Esophagus (tissue), 2 donors: ENCODE measurements around the gene ANO9. TPM values are rescaled to one million over a fixed set of nuclear protein-coding genes. Genes with fewer than 3 reads are reported as not detected.

Source experiments
- H3K27ac ChIP-seq, 2 donors: one replicate each; pipeline ENCODE4 v1.5.1; 2013; ENCODE audit warnings: low read depth in 2 of 2, mild to moderate bottlenecking in 2 of 2, inconsistent platforms in 1 of 2, low read length in 1 of 2, moderate library complexity in 1 of 2
- H3K27me3 ChIP-seq, 2 donors: one replicate each; pipeline ENCODE4 v1.6.1; 2013; ENCODE audit warnings: low read length in 2 of 2, control low read depth in 1 of 2, mild to moderate bottlenecking in 1 of 2; ENCODE audit not compliant: insufficient read depth in 2 of 2, control insufficient read depth in 1 of 2
- H3K36me3 ChIP-seq, 2 donors: one replicate each; pipeline ENCODE4 v1.6.1; 2013; ENCODE audit warnings: low read length in 1 of 2; ENCODE audit not compliant: control insufficient read depth in 2 of 2, insufficient read depth in 2 of 2
- H3K4me1 ChIP-seq, 2 donors: one replicate each; pipeline ENCODE4 v1.6.1; 2013; ENCODE audit warnings: low read length in 1 of 2; ENCODE audit not compliant: control insufficient read depth in 2 of 2, insufficient read depth in 2 of 2
- H3K4me3 ChIP-seq, 2 donors: one replicate each; pipeline ENCODE4 v1.5.1; 2013; ENCODE audit warnings: low read length in 2 of 2, mild to moderate bottlenecking in 2 of 2, low read depth in 1 of 2, moderate library complexity in 1 of 2
- H3K9me3 ChIP-seq, 2 donors: one replicate each; pipeline ENCODE4 v1.6.1; 2013; ENCODE audit warnings: mild to moderate bottlenecking in 2 of 2, low read depth in 1 of 2, low read length in 1 of 2, moderate library complexity in 1 of 2; ENCODE audit not compliant: control insufficient read depth in 2 of 2, insufficient read depth in 1 of 2
- WGBS, 2 donors: extraction: QIAGEN DNeasy Blood & Tissue Kit; methylation state at CpG; one replicate each; pipeline ENCODE4 v1.1.7; 2013; 5-methylcytosine and 5-hydroxymethylcytosine counted together
- polyA plus RNA-seq, 2 donors: library from polyadenylated mRNA; stranded (reverse); fragments of 200-250 nt; gene quantifications; one replicate each; pipeline ENCODE4 v1.2.3, GENCODE V29; 2013
- donor health status: healthy with polysubstance abuse.
- donor health status: Bipolar disorder and iron deficiency.

Gene ANO9
- 10 to 100 TPM; 18.1 to 40.4 TPM for polyA plus RNA-seq

GRCh38 chr11:441418-442274 lies at the start of gene ANO9:
TSS of gene ANO9 (minus strand) at chr11:442011. CDS start at chr11:441926, 85 bp downstream.
- Histone ChIP-seq H3K4me3 (peak within 1 kb of the TSS; percentile 34 to 50), H3K27me3 (no peaks in the 10 kb centered on the region), H3K36me3 (no peaks in the 10 kb centered on the region), H3K4me1 (peaks cover 0 to 19% of the 10 kb centered on the region in 2 donors), H3K27ac (no peak within 1 kb of the TSS), H3K9me3 (no peaks in the 10 kb centered on the region)
- WGBS, 2 donors = 10 to 12% methylated on average over 35 of the region's 35 CpGs

- Histone ChIP-seq H3K36me3 (peaks cover 4 to 48% of the 10 kb centered on the region in 2 donors), H3K4me3 (no peak overlapping the region), H3K27ac (no peak overlapping the region), H3K9me3 (no peaks in the 10 kb centered on the region), H3K4me1 (peaks cover 0 to 9% of the 10 kb centered on the region in 2 donors), H3K27me3 (no peaks in the 10 kb centered on the region)
- 83 to 89% methylated on average over 7 of the region's 7 CpGs for WGBS, 2 donors
These were observed 49.5 kb upstream of the ANO9 start for GRCh38 chr11:491358-491757.

DNA sequence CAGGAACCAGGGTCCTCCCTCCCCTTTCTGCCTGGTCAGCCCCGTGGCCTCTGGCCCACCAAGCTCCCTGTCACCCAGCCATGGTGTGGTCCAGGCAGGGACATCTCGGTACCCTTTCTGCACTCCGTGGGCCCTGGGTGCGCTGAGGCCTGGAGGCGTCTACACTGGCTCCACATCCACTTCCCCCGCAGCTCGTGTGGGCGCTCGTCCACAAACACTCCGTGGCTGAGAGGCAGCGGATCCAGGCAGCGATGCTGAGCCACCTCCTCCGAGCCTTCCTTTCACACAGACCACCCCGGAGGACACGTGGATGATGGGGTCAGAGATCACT lies 49.1 kb upstream of the ANO9 start:
- H3K4me3 ChIP-seq = no peak overlapping the region
- no peak overlapping the region for H3K27ac ChIP-seq
- H3K4me1 ChIP-seq = peaks cover 0 to 9% of the 10 kb centered on the region in 2 donors
- H3K9me3 ChIP-seq = no peaks in the 10 kb centered on the region
- no peaks in the 10 kb centered on the region for H3K27me3 ChIP-seq
- H3K36me3 ChIP-seq = peaks cover 4 to 48% of the 10 kb centered on the region in 2 donors
- WGBS, 2 donors = 87 to 94% methylated on average over 15 of the region's 15 CpGs

DNA sequence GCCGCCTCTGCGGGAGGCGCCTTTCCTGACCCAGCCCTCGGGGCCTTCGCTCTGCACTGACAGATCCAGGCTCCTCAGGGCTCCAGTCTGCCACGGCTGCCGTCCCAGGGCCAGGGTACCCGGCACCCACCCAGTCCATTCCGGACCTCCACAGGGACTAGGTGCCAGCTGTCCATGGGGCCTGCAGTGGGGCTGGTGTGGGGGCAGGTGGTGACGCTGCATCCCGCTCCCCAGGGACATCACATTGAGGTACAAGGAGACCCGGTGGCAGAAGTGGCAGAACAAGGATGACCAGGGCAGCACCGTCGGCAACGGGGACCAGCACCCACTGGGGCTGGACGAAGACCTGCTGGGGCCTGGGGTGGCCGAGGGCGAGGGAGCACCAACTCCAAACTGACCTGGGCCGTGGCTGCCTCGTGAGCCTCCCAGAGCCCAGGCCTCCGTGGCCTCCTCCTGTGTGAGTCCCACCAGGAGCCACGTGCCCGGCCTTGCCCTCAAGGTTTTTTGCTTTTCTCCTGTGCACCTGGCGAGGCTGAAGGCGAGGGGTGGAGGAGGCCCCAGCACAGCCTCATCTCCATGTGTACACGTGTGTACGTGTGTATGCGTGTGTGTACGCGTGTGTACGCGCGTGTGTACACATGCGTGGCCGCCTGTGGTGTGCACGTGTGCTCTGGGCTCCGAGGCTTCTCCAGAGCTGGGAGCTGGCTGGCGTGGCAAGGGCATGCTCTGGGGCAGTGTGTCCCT lies 48.5 kb upstream of the ANO9 start:
- peaks cover 0 to 9% of the 10 kb centered on the region in 2 donors for H3K4me1 ChIP-seq
- 91 to 92% methylated on average over 38 of the region's 38 CpGs for WGBS, 2 donors
- H3K4me3 ChIP-seq = no peak overlapping the region
- peaks cover 4 to 45% of the 10 kb centered on the region in 2 donors for H3K36me3 ChIP-seq
- H3K27me3 ChIP-seq = no peaks in the 10 kb centered on the region
- H3K27ac ChIP-seq = no peak overlapping the region
- no peaks in the 10 kb centered on the region for H3K9me3 ChIP-seq

DNA sequence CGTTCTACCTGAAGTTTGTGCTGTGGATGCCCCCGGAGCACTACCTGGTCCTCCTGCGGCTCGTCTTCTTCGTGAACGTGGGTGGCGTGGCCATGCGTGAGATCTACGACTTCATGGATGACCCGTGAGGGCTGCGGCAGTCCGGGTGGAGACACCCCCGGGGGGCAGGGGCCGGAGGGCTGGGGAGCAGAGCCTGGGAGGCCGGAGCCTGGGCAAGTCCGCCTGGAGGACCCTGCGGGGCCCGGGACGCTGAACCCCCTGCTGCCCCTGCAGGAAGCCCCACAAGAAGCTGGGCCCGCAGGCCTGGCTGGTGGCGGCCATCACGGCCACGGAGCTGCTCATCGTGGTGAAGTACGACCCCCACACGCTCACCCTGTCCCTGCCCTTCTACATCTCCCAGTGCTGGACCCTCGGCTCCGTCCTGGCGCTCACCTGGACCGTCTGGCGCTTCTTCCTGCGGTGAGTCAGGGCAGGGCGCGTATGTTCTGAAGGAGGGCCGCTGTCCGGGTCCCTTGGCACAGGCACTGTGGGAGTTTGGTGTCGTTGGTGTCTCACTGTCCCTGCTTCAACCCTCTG lies 47.9 kb upstream of the ANO9 start:
- H3K4me3 ChIP-seq = no peak overlapping the region
- 93 to 95% methylated on average over 37 of the region's 37 CpGs for WGBS, 2 donors
- H3K36me3 ChIP-seq = peaks cover 4 to 38% of the 10 kb centered on the region in 2 donors

DNA sequence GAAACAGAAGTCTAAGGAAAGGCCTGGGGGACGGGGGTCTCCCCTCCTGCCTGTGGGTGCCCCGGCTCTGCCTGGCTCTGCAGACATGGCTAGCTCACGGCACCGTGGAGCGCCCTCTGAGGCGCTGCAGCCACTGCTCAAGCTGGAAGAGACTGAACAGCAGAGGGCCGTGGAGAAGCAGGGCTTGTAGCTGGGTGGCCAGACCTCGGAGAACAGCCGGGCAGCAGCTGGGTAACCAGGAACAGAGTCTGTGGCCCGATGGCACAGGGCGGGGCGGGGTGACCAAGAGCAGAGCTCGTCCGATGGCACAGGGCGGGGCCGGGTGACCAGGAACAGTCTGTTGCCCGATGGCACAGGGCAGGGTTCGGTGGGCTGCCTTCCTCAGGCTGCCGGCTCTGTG lies 47.2 kb upstream of the ANO9 start:
- Histone ChIP-seq H3K4me1 (peaks cover 0 to 9% of the 10 kb centered on the region in 2 donors), H3K27ac (no peak overlapping the region), H3K36me3 (peaks cover 4 to 31% of the 10 kb centered on the region in 2 donors), H3K27me3 (no peaks in the 10 kb centered on the region), H3K4me3 (no peak overlapping the region), H3K9me3 (no peaks in the 10 kb centered on the region)
- WGBS, 2 donors = 88 to 89% methylated on average over 19 of the region's 19 CpGs

More for the DNA sequence above, 47.9 kb upstream of the ANO9 start:
- no peaks in the 10 kb centered on the region for H3K9me3 ChIP-seq
- H3K27me3 ChIP-seq = no peaks in the 10 kb centered on the region
- peaks cover 0 to 9% of the 10 kb centered on the region in 2 donors for H3K4me1 ChIP-seq
- H3K27ac ChIP-seq = no peak overlapping the region

GRCh38 chr11:488579-488978 lies 46.8 kb upstream of the ANO9 start:
- H3K36me3 ChIP-seq = peaks cover 4 to 28% of the 10 kb centered on the region in 2 donors
- WGBS, 2 donors = 93 to 95% methylated on average over 19 of the region's 19 CpGs

DNA sequence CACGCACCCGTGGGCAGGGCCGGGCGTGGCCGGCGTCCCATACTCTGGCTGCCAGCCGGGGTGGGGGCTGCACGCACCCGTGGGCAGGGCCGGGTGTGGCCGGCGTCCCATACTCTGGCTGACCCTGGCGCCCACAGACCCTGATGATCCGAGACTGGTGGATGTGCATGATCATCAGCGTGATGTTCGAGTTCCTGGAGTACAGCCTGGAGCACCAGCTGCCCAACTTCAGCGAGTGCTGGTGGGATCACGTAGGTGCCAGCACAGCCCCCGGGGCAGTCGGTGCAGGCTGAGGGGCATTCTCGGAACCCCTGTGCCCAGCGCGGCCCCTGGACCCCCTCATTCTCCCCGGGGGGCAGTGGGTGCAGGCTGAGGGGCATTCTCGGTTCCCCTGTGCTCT lies 46.3 kb upstream of the ANO9 start:
- Histone ChIP-seq H3K36me3 (peaks cover 4 to 28% of the 10 kb centered on the region in 2 donors), H3K27ac (no peak overlapping the region), H3K27me3 (no peaks in the 10 kb centered on the region), H3K4me3 (no peak overlapping the region), H3K4me1 (peaks cover 0 to 9% of the 10 kb centered on the region in 2 donors), H3K9me3 (no peaks in the 10 kb centered on the region)
- WGBS, 2 donors = 66 to 77% methylated on average over 24 to 25 of the region's 25 CpGs

More at GRCh38 chr11:488579-488978, 46.8 kb upstream of the ANO9 start:
- Histone ChIP-seq H3K27ac (no peak overlapping the region), H3K9me3 (no peaks in the 10 kb centered on the region), H3K4me3 (no peak overlapping the region), H3K4me1 (peaks cover 0 to 9% of the 10 kb centered on the region in 2 donors), H3K27me3 (no peaks in the 10 kb centered on the region)

- Histone ChIP-seq H3K4me3 (no peak overlapping the region), H3K27ac (no peak overlapping the region), H3K36me3 (peaks cover 4 to 24% of the 10 kb centered on the region in 2 donors), H3K4me1 (peaks cover 0 to 9% of the 10 kb centered on the region in 2 donors), H3K9me3 (no peaks in the 10 kb centered on the region), H3K27me3 (no peaks in the 10 kb centered on the region)
- WGBS, 2 donors = 77 to 84% methylated on average over 22 of the region's 22 CpGs
These were observed 45.8 kb upstream of the ANO9 start for GRCh38 chr11:487571-488021.
